HG03558 (cell line): Measurements from ENCODE around the gene COX4I2.
"Not testable (repeated sequence)": the region's sequence is repeated elsewhere in the genome, so short reads cannot be mapped to it uniquely, and the experiment has no call there.

Experiments
- ATAC-seq: cut with Tn5 transposase; IDR thresholded peaks from one replicate; pipeline ENCODE4 v1.9.1; 2021; ENCODE audit warnings: moderate number of reproducible peaks; ENCODE audit not compliant: unreplicated experiment; ENCODE audit errors: extremely low read depth

The COX4I2 gene

DNA sequence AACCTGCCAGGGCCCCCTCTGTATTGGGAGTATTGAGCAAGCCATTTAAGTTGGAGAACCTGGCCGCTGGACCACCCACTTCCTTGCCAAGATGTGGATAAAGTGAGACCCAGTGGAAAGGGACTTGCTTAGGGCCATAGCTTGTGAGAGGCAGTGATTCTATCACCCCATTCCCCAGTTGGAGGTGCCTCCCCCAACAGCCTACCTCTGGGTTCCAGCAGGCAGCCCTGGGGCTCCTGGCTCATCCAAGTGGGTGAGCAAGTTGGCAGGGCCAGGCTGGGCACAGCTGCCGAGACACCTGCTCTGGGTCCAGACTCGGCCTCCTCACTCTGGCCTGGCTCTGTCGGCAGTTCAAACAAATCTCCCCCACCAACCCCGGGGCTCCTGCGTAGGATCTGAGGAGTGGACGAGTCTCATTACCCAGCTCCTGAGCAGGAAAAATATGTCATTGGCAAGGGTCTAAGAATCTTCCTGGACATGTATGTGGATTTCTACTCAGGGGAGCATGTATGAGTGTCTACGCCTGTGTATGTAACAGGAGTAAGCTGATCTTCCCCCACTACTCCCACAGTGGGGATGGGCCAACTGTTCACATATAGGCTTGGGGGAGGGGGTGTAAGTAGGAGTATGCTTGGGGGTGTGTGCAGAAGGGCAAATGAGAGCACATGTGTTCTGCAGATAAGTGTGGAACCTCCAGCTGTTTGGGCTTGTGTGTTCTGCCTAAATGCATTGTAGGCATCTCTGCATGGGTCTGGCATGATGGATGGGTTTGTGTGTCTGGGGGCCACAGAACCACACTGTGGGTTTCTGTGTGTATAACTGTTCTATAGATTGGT, 30.7 kb upstream of the COX4I2 start:
- no peak for ATAC-seq

DNA sequence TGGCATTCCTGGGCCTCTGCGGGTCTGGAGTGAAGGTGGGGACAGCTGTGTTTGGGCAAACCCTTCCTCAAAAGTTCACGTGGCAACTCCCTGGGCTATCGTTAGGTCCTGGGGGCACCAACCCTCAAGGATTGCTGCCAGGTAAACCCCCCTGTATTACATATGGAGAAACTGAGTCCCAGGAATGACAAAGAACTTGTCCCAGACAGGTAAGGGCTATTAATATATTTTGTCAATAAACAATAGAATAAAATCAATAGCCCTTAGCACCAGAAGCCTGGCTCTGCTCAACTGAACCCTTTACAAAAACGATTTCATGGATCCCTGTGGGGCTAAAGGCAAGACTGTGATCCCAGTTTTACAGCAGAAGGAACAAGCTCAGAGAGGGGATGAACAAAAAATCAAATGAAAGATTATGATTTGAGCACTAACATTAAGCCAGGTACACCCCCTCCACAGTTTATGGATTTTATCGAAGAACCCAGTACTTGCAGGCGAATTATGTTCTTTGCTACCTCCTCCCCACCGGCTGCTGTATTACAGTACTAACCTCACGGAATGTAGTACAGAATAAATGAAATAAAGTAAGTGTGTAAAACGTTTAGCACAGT, 30.0 kb upstream of the COX4I2 start:
- no peak for ATAC-seq

DNA sequence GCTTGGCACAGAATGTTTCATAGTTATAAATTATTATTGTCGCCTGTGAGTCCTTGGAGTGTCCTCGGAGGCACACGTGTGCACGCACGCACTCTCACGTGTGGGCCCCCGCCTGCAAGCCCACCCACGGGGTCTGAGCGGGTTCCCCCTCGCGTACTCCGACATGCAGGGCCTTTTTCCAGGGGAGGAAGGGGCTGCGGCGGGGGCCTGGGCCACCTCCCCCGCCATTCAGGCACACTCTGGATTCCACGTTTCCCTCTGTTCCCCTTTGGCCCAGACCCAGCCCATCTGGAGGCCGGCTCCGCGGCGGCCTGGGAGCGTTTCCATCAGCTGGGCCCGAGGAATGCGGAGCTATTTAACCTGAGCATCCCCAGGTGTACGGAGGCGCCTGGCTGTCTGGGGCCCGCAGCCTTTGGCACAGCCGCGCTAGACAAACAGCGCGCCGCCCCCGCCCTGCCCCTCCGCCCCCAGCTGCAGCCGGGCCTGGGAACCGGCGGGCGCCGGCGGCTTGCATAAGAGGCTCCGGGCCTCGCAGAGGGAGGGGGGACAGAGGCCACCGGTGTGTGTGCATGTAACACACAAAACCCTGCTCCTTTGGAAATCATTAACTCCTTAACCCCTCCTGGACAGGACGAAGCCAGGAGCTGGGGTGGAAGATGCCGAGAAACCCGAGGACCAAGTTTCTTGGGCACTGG, 29.3 kb upstream of the COX4I2 start:
- ATAC-seq, result no peak

DNA sequence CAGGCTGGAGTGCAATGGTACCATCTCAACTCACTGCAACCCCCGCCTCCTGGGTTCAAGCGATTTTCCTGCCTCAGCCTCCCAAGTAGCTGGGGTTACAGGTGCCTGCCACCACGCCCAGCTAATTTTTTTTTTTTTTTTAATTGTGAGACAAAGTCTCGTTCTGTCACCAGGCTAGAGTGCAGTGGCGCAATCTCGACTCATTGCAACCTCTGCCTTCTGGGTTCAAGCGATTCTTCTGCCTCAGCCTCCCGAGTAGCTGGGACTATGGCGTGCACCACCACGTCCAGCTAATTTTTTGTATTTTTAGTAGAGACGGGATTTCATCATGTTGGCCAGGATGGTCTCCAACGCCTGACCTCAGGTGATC, 25.5 kb upstream of the COX4I2 start:
- ATAC-seq, result not testable (repeated sequence)

DNA sequence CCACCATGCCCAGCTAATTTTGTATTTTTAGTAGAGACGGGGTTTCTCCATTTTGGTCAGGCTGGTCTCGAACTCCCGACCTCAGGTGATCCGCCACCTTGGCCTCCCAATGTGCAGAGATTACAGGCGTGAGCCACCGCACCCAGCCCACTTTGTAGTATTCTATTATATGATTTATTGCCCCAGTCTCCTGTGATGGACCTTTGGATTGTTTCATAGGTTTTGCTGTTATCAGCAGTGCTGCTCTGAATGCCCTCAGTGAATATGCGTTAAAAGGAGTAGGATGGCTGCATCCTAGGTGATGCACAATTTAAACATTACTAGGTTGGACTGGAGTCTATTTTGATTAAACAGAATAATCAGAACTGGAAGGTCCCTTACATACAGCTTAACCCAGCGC, 22.3 kb upstream of the COX4I2 start:
- ATAC-seq, result no peak

DNA sequence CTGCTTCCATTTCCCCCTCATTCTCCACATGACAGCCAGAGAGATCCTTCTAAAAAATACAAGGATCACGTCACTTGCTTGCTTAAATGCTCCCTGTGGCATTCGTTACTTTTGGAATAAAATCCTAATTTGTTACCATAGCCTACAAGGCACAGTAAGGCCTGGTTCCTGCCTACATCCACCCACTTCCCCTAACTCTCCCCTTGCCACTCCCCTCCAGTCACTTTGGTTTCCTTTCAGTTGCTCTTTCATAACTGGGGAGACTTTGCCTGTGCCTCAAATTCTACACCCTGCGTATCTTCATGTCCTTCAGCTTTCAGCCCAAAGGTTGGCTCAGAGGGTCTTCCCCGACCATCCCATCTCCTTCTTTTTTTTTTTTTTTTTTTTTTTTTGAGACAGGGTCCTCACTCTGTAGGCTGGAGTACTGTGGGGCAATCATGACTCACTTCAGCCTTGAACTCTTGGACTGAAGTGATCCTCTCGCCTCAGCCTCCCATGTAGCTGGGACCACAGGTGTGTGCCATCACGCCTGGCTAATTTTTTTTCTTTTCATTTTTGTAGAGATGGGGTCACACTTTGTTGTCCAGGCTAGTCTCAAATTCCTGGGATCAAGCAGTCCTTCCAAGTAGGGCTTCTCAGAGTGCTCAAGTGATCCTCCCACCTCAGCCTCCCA, 20.1 kb upstream of the COX4I2 start:
- ATAC-seq, result no peak

DNA sequence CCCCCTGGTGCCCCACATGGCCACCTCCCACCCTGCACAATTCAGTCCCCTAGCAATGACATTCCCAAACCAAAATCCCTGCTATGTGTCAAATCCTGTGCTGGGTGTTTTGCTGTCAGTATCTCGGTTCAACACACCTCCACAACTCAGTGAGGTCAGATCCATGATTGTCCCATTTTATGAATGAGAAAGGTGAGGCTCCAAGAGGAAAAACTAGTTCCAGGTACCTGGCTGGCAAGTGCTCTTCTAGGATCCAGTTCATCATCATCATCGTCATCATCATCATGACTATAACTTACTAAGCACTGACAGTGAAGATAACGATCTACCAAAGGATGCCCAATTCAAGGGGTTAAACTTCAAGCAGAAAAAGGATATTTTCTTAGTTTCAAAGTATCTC, 17.5 kb upstream of the COX4I2 start:
- no peak for ATAC-seq

DNA sequence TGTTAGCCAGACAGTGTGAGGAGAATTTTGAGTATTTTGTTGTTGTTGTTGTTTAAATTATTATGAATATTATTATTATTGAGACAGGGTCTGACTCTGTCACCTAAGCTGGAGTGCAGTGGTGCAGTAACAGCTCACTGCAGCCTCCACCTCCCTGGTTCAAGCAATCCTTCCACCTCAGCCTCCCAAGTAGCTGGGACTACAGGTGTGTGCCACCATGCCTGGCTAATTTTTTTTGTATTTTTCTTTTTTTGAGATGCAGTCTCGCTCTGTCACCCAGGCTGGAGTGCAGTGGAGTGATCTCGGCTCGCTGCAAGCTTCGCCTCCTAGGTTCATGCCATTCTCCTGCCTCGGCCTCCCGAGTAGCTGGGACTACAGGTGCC, 14.6 kb upstream of the COX4I2 start:
- not testable (repeated sequence) for ATAC-seq

DNA sequence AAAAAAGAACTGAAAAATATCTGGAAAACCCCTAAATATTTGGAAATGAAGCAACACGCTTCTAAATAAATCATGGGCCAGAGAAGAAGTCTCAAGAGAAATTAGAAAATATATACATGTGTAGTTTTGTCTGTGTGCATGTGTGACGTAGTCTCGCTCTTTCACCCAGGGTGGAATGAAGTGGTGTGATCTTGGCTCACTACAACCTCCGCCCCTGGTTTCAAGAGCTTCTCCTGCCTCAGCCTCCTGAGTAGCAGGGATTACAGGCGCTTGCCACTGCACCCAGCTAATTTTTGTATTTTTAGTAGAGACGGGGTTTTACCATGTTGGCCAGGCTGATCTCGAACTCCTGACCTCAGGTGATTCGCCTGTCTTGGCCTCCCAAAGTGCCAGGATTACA, 11.2 kb upstream of the COX4I2 start:
- not testable (repeated sequence) for ATAC-seq

DNA sequence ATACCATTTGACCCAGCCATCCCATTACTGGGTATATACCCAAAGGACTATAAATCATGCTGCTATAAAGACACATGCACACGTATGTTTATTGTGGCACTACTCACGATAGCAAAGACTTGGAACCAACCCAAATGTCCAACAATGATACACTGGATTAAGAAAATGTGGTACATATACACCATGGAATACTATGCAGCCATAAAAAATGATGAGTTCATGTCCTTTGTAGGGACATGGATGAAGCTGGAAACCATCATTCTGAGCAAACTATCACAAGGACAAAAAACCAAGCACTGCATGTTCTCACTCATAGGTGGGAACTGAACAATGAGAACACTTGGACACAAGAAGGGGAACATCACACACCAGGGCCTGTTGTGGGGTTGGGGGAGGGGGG, 9.7 kb upstream of the COX4I2 start:
- not testable (repeated sequence) for ATAC-seq

DNA sequence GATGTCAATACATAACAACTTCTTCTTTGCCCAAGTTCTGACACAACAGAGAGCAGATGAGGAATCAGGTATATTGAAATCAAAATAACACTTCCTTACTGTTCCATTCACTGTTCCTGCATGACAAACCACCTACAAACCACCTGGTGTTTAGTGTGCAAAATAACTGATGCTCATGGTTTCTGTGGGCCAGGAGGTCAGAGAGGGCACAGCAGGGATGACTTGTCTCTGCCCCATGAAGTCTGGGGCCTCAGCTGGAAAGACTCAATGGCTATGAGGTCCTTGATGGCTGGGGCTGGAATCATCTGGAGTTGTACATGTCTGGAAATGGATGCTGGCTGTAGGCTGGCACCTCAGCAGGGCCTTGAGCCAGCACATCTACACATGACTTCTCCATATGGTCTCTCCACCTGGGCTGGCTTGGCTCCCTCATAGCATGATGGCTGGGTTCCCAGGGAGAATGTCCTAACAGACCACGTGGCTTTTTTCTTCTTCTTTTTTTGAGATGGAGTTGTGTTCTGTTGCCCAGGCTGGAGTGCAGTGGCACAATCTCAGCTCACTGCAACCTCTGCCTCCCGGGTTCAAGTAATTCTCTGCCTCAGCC, 7.4 kb upstream of the COX4I2 start:
- ATAC-seq, result no peak

DNA sequence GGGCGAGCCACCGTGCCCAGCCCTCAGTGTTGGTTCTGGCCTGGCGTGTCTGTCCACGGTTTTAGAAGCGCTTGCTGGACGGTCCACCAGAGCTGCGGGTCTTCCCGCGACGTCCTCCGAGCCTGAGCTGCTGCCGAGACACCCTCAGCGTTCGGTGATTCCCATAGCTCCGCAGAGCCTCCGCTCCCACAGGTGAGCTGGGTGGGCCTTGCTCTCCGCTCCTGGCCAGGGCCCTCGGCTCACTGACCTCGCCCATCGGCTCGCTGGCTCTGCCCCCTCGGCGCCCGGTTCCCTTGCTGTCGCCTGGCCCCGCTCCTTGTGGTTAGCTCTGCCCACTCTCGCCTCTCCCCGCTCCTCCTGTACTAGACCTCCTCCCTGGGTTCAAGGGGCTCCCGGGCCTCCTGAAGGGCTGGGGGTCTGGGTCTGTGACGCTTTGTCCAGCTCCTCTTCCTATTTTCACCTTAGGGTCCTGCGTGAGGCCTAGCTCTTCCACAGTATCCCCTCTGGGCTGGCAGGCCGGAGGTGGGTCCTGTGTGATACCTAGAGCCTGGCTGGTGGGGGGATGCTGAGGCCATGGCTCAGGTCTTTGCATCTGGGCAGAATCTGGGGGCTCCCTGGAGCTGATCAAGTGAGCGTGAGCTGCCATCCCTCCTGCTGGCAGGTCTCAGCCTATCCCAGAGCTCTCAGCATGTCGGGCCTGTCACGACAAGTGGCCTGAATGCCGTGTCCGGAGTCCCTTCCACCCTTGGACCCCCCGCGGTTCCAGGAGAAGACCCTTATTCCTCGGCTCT, 5.0 kb upstream of the COX4I2 start:
- no peak for ATAC-seq

DNA sequence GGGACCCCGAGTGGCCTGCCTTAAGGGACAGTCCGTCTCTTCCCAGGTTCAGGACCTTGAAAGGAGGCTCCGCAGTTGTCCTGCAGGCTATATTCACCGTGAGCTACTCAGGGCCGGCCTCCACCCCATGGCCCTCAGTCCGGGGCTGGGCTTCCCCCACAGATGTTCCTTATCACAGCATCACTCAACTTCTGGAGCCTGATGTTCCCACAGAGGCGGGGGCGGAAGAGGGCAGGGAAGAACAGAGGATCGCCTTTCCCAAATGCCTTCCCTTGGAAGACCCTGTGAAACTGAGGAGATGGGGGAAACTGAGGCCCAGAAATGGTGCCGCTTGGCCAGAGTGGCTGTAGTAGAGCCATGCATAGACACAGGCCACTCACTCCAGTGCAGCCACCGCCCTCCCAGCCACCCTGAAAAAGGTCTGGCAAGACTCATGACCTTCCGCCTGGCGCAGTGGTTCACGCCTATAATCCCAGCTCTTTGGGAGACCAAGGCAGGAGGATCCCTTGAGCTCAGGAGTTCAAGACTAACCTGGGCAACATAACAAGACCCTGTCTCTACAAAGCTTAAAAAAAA, 4.3 kb upstream of the COX4I2 start:
- no peak for ATAC-seq

DNA sequence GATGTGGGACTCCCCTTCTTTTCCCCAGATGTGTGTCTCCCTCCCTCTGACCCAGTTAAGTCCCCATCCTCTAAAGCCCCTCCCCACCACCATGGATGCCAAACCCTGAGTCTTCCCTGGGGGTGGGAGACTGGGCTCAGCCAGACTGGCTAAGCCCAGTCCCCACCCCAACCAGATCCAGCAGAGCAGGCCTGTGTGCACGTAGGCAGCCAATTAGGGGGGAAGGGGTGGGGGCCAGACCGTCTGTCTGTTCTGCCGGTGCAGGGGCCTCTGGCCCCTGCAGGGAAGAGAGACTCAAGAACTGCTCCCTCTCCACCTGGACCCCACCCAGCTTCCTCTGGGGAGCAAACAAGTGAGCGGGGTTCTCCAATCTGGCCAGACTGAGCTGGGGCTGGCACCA, 605 bp downstream of the COX4I2 start:
- ATAC-seq, result no peak

DNA sequence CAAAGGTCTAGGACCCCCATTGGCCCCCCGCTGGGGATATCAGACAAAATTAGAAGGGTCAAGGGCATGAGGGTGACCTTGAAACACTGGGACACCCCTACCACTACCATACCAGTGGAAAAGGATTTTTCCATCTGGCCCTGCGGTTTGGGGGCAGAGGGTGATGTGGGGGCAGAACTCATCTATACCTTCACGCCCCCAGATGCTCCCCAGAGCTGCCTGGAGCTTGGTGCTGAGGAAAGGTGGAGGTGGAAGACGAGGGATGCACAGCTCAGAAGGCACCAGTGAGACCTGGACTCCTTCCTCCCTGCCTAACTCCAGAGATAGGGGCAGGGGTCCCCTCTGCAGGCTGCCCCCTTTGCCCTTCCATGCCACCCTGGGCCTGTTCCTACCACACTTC, 1.1 kb downstream of the COX4I2 start:
- no peak for ATAC-seq

DNA sequence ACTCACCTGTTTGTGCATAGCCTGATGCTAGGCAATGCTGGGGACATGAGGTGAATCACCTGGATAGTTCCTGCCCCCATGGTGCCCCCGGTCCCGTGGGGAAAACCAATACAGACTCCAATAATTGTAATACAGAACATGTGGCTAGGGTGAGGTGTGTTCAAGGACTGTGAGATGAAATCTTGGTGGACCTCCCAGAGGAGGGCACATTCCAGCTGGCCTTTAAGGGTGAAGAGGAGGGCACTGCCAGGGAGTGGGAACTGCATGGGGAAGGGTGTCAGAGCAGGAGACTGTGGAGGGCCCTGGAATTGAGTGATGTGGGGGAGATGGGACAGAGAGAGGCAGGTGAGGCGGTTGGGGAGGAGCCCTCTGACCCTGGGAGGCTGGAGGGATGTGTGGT, 2.5 kb downstream of the COX4I2 start:
- ATAC-seq, result no peak

DNA sequence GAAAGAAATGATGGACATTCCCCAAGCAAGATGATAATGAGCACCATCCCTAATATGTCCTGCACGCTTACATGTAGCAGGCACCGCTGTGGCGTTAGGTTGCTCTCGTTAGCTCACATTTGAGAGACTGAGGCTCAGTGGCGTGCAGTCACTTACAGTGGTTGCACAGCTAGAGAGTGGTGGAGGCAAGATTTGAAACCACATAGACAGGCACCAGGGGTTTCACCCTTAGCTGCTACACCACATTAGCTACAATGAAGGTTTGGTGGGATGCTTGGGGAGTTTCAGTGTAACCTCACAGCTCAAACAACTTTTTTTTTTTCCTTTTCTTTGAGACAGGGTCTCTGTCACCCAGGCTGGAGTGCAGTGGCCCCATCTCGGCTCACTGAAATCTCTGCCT, 3.7 kb downstream of the COX4I2 start:
- ATAC-seq, result no peak

DNA sequence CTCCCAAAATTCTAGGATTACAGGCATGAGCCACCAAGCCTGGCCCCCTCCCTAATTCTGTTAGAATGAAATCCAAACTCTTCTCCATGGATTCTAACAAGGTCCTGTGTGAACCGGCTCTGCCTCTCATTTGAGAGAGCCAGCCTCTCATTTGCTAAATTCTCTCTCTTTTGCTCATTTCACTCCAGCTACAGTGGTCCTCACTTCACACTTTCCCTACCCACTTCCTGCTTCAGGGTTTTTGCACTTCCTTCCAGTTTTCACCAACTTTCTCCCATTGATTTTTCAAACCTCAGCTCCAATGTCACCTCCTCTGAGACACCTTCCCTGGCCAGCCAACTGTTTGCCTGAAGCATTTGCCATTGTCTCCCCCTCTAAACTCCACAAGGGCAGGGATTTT, 5.1 kb downstream of the COX4I2 start:
- no peak for ATAC-seq

DNA sequence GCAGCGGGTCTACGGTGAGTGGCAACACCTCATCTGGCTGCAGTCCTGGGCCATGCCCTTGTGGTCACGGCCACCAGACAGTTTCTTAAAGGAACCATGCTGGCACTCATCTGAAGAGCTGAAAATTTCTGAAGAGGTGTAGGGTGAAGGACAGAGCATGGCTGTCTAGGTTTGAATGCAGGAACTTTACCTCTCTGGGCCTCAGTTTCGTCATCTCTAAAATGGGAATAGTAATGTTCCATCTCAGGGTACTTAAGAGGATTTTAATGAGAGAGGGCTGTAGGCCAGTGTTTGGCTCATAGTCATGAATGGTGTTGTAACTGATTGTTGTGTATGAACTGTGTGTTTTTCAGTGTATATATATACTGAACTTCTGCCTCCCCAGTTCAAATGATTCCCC, 5.8 kb downstream of the COX4I2 start:
- no peak for ATAC-seq

DNA sequence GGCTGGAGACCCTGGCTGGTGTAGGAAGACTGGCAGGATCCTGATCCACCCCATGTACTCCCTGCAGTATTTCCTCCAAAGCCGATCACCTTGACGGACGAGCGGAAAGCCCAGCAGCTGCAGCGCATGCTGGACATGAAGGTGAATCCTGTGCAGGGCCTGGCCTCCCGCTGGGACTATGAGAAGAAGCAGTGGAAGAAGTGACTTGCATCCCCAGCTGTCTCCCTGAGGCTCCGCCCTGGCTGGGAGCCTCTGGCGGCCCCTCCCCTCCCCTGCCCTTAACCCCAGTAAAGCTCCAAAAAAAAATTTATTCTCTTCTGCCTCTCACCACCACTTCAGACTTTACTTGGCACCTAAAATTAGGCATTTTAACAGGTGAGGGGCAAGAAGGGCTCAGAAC, 7.0 kb downstream of the COX4I2 start:
- no peak for ATAC-seq
